Measurements from ENCODE around the gene DYNLRB2.

Gene DYNLRB2

DNA sequence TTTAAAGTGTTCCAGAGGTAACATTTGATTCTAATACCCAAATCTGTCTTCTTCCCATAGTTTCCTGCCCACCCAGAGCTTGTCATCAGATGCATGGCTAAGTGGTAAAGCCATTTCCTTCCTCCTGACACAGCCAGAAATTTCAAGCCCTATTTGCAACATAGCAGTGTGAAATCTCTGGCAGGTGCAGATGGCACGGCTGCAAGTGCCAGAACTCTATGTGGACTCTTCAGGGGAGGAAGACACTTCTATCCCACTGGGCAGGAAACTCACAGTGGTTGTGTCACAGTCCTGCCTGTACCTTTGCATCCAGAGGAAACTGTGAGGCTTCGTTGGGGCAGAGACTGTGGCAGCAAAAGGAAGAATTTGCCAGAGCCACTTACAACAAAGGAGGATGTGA lies 13.2 kb downstream of the DYNLRB2 start:
- no peak for DNase-seq

DNA sequence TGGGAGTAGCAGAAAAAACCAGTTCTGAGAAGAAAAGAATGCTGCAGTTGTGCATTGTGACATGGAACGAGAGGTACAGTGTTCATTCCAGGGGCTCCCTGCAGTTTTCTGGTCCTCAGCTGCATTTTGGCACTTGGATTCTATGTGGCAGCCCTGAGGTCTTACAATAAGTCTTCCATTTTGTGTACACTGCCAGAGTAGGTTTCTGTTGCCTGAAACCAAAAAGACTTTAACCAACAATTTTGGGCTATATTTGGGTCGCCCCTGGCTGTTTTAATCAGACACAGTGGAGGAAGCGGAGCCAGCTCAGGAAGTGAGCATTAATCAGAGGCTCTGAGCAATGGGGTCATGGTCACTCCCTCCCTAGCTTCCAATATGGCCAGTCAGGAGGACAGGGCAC lies 15.7 kb downstream of the DYNLRB2 start:
- DNase-seq: no peak

DNA sequence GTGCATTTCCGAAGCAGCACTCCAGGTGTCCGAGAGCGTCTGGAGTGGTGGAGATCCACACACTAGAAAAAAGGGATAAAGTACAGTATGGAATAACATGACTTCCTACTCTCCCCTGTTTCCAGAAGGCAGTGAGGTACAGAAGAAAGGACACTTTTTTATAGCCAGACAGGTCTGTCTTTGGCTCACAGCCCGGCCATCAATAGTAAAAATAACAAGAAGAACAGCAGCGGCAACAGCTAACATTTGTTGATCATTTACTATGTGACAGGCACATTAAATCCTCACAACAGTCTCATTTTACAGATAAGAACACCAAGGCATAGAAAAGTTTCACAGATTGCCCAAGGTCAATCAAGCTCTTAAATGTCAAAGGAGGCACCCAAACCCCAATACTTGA lies 16.2 kb downstream of the DYNLRB2 start:
- DNase-seq: no peak

DNA sequence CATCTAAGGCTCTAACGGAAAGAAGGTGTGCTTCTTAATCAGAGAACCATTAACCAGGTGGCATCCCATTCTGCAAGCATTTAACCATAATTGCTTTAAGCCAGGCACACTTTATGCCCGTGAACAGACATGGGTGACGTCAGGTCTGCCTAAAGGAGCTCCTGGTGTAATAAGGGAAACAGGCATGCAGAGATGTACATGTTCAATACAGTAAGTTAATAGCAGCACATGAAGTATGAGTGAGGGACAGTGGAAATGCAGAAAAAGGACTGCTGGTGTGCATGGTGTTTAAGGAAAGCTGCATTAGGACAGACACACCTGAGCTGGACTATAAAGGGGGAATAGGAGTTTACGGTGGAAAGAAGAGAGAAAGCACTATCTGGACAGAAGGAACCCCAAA lies 18.6 kb downstream of the DYNLRB2 start:
- DNase-seq: no peak

DNA sequence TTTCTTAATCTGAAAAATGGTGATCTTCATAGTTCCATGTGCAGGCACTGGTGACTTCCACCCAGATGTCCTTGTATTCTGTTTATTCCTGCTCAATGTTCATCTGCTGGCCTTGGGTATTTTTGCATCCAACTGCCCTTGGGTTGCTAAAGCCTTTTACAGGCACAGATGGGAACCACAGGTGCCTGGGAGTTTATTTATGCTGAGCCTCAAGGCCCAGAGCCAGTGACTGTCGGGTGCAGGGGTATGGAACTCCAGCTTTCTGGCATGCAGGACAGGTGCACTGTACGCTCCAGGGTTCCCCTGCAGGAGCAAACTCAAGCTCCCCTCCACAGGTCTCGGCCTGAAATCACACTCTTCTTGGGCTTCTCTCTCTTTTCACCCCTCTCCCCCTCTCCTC lies 22.3 kb downstream of the DYNLRB2 start:
- DNase-seq: no peak

DNA sequence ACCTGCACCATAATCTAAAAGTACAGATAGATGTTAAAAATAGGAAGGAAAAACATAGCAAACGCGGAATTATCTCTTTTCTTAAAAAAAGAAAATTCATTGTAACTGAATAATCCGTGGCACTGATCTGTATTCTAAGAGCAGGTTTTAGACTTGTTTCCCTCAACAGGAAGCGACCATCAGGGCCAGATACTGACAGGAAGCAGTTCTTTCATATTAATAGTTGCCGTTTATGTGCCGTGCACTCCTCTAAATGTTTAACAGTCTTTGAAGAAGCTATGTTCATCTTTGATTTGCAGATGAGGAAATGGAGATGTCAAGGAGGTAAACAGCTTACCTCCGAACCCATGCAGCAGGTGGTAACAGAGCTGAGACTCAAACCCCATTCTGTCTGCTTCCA lies 23.6 kb downstream of the DYNLRB2 start:
- DNase-seq: no peak

DNA sequence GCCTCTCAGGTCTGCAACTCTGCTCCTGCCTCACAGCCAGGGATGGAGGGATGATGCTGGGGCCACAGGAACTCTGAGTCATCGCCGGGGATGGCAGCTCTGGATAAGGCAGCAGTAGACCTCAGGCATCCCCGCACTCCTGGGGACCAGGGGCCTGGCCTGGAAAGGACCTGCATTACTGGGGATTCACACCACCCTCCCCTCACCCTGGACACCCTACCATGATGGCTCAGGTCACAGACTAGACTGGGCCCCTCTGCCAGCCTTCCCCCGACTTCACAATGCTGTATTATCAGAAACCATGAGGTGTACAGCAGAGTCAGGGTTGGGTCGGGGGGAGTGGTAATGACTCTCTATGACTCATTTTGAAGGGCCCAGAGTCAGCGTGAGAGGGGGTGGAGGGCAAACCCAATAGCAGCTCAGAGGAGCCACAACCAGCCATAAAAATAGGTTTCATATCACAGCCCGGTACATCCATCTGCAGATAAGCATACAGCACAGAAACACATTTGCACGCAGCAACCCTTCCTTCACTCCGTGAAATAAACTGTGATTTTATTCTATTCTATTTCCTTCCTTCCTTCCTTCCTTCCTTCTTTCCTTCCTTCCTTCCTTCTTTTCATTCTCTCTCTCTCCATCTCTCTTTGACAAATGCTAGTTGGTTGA lies 28.8 kb downstream of the DYNLRB2 start:
- peak; percentile 62 for DNase-seq

GRCh38 chr16:80570106-80570478 lies 29.3 kb downstream of the DYNLRB2 start:
- DNase-seq: no peak

DNA sequence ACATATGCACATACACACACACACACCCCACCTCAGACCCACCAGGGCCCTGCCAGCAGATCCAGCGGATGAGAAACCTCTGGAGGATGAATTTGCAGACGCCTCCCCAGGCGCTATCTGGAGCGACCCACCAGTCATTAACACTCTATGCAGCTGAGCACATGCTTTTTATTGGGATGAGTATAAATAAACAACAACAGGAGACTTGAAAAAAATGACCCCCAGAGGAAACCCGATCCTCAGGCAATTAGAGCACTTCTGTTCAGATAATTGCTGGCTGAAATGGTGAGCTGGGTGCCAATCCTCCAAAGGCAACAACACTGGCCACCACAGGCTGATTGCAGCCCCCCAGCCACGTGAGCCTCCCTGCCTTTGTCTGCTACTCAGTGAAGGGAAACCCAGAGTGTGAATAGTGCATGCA lies 32.9 kb downstream of the DYNLRB2 start:
- no peak for DNase-seq

- DNase-seq: no peak
Measured at GRCh38 chr16:80576343-80576912, 35.6 kb downstream of the DYNLRB2 start.

- no peak for DNase-seq
Measured at GRCh38 chr16:80577485-80578280, 36.9 kb downstream of the DYNLRB2 start.

DNA sequence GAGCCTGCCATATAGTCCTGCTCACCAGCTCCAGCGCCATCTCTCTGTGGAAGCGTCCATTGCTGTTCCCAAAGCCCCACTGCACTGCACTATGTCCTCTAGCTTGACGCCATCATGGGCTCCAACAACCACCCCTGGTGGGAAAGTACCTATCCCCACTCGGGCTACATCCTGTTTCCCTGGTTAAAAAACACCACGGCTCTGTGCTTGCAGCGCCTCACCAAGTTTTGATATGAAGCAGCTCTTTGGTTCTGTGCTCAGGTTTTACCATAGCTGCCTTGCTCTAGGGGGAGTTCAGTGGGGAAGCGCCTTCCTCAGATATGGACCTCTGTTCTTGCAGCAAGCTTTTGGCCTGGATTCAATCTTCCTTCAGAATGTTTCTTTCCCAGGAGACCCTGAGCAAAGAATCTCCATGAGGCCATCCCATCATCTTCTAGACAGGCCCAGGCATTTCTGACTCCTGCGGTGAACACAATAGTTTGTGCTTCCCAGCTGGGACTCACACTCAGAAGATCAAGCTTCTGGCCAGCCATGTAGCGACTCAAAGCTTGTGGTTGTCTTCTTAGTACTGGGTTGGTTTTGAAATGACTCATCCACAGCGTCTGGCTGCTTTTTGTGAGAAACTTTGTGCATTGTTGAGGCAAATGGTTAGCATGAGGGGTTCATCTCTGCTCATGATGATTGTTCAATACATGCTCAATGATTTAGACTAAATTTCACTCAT lies 39.5 kb downstream of the DYNLRB2 start:
- DNase-seq: peak; percentile 34

GRCh38 chr16:80583466-80583865 lies 42.7 kb downstream of the DYNLRB2 start:
- DNase-seq: peak; percentile 17

DNA sequence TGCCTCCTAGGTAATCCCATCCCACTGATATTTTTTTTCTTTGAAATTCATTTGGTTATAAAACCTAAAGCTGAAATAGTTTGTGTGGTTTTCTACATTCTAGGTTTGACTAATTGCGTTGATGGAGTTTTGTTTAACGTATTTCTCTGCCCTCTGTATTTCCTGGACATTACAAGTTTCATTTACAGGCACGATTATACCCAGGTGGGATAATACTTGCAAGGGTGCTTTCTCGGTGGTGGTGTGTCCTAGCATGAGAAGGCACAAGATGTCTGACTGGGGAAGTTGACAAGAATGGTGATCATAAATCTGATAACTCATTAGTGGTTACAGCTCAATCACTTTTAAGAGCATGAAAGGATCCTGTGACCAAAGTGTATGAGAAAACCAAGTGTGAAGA lies 45.0 kb downstream of the DYNLRB2 start:
- DNase-seq: no peak

GRCh38 chr16:80586476-80586875 lies 45.7 kb downstream of the DYNLRB2 start:
- DNase-seq: no peak

DNA sequence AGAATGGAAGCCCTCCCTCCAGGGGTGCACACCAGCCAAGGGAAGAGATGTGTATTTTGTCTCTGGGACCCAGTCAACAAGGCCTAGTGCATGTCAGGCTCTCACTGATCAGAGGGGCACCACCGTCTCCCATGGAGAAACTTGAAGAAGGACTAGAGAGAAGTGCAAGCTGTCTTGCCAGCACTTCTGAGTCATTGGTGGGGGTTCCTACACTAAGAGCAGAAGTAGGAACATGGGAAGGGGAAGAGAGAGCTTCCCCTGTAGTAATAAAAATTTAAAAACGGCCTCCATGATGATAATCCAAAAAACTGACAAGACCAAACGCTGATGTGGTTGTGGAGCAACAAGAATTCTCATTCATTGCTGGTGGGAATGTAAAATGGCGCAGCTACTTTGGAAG lies 46.3 kb downstream of the DYNLRB2 start:
- no peak for DNase-seq

DNA sequence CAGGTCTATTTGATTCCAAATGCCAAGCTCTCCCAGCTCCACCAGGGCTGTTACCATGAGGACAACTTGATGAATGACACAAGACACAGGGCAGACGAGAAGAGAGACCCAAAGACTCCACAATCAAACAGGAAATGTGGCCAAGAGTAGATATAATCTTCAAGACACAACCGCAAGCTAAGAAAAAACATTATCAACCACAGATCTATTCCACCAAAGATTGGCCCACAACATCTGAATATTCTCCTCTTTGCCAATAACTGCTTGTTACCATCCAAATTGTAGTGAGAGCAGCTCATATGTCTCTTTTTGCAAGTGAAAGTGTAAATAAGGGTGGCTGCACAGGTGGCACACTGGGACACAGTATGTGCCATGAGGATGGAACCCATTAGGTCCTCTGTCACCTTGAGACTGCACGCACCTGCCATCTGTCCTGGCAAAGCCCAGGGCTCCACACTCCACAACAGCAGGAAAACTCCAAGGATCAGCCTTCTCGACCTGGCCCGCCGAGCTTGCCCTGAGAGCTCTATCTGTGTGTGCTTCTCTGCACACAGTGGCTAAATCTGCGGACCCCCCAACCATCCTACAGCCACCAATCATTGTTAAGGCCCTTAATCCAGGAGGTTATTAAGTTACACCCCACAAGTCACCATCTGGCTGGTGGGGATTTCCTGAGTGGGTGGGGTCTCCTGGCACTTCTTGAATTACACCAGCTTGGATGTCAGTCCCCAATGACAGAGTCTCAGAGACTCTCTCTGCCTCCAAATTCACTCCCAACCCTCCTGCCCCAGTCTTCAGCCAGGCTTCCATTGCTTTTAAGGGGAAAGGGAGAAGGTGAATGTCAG lies 50.5 kb downstream of the DYNLRB2 start:
- no peak for DNase-seq

- no peak for DNase-seq
Measured at GRCh38 chr16:80592273-80592672, 51.5 kb downstream of the DYNLRB2 start.

DNA sequence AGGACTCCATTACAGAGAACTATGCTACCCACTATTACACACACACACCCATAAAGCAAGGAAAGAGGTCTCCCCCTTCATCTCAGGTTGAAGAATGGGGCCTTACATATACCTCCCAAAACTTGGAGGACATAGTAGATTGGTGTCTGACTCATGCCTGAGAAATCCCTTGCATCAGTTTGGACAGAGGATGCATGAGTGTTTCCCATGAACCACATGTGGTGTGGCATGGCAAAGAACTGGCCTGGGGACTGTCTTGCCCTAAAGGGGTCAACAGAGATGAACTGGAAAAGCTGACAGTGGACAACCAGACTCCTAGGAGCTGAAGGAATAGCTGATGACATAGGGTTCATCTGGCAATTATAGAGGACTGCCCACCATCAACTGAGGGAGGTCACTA lies 54.0 kb downstream of the DYNLRB2 start:
- no peak for DNase-seq

GRCh38 chr16:80596507-80597207 lies 55.9 kb downstream of the DYNLRB2 start:
- no peak for DNase-seq

DNA sequence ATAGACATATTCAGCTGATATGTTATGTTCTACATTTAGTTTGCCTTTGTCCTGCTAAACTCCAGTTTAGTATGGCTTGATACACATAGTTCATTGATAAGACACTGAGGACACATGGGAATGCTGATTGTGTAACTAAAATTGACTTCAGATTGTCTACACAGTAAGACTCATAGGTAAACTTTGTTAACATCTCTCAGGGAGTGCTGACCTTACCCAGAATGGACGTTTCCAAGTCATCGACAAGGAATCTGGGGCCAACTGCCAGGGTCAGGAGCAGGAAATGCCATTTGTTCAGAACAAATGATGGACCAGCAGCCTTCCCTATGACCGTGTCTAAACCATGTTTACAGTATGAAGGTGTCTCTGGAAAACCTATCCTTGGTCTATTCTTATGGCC lies 58.7 kb downstream of the DYNLRB2 start:
- no peak for DNase-seq

Measured in stimulated activated CD4-positive, alpha-beta T cell treated with anti-CD3 and anti-CD28 coated beads, Interleukin-12 subunit alpha, Interleukin-12 subunit beta, amount 100 ng/mL, for 4 hours (primary cell).